AG20443 (cell line): ENCODE data around the gene NUTM1.

Source experiments
- DNase-seq: peaks from one replicate; pipeline ENCODE4 v3.0.0; 2012; ENCODE audit warnings: low spot score, mixed read lengths

The NUTM1 gene

GRCh38 chr15:34342737-34343575, at the start of gene NUTM1, which contains the start of gene NOP10:
Gene NUTM1 (plus strand): TSS chr15:34343315. CDS start chr15:34343697, 382 bp downstream.
Gene NOP10 (minus strand): TSS chr15:34343136. CDS start chr15:34343073, 63 bp downstream.
- DNase-seq, result peak; percentile 89

GRCh38 chr15:34297059-34297458, 46.1 kb upstream of the NUTM1 start:
- no peak for DNase-seq

- DNase-seq, result no peak
Observed at GRCh38 chr15:34301058-34301457, 42.1 kb upstream of the NUTM1 start.

- DNase-seq, result peak; percentile 13
Observed at GRCh38 chr15:34304613-34305012, 38.5 kb upstream of the NUTM1 start.

- no peak for DNase-seq
Observed at GRCh38 chr15:34311563-34311962, 31.6 kb upstream of the NUTM1 start.

GRCh38 chr15:34314491-34315490, 28.3 kb upstream of the NUTM1 start:
- no peak for DNase-seq

GRCh38 chr15:34318277-34319079, 24.6 kb upstream of the NUTM1 start:
- DNase-seq, result peak; percentile 81

GRCh38 chr15:34323217-34323616, 19.9 kb upstream of the NUTM1 start:
- no peak for DNase-seq

- no peak for DNase-seq
Observed at GRCh38 chr15:34324933-34325332, 18.2 kb upstream of the NUTM1 start.

- no peak for DNase-seq
Observed at GRCh38 chr15:34325368-34325767, 17.7 kb upstream of the NUTM1 start.

GRCh38 chr15:34327906-34328305, 15.2 kb upstream of the NUTM1 start:
- DNase-seq, result no peak

- no peak for DNase-seq
Observed at GRCh38 chr15:34329006-34329405, 14.1 kb upstream of the NUTM1 start.

- no peak for DNase-seq
Observed at GRCh38 chr15:34330279-34330678, 12.8 kb upstream of the NUTM1 start.

- DNase-seq, result no peak
Observed at GRCh38 chr15:34331809-34332208, 11.3 kb upstream of the NUTM1 start.

- DNase-seq, result no peak
Observed at GRCh38 chr15:34332553-34333120, 10.5 kb upstream of the NUTM1 start.

- DNase-seq, result no peak
Observed at GRCh38 chr15:34334672-34335071, 8.4 kb upstream of the NUTM1 start.

GRCh38 chr15:34335176-34336032, 7.7 kb upstream of the NUTM1 start:
- no peak for DNase-seq

GRCh38 chr15:34336231-34336990, 6.7 kb upstream of the NUTM1 start:
- no peak for DNase-seq

- DNase-seq, result peak; percentile 17
Observed at GRCh38 chr15:34336991-34337556, 6.0 kb upstream of the NUTM1 start.
